WTC11 (cell line): ENCODE results near the gene ARL15. TPM values are rescaled to one million over a fixed set of nuclear protein-coding genes. Genes with fewer than 3 reads are reported as not detected.

ENCODE experiments used
- ATAC-seq: fragments of 200-7000 bp; cut with Tn5 transposase; 2 replicates; pipeline ENCODE4 v1.10.0; 2021; ENCODE audit warnings: mild to moderate bottlenecking, moderate library complexity
- CTCF ChIA-PET: fragments of 300-600 bp; sonication (Branson Sonifier 250); formaldehyde crosslinking; loops from one replicate; lab custom pipeline; 2021; ENCODE audit warnings: antibody characterized with exemption; lab: Charles Lee
- POLR2A ChIA-PET: fragments of 350-600 bp; sonication (Branson Sonifier 250); formaldehyde crosslinking; loops from one replicate; lab custom pipeline; 2021; ENCODE audit warnings: antibody characterized with exemption; lab: Charles Lee
- DNase-seq: peaks from one replicate; pipeline ENCODE4 v3.0.0; 2021; ENCODE audit warnings: low spot score
- H3K27ac Mint-ChIP-seq: 2 replicates; pipeline ENCODE4 v1.8.0; 2021; ENCODE audit warnings: mixed read lengths
- H3K27me3 Mint-ChIP-seq: 2 replicates; pipeline ENCODE4 v1.8.0; 2021; ENCODE audit warnings: low read depth, mild to moderate bottlenecking, moderate library complexity, mixed read lengths
- H3K36me3 Mint-ChIP-seq: 2 replicates; pipeline ENCODE4 v1.8.0; 2021; ENCODE audit warnings: mixed read lengths
- H3K4me1 Mint-ChIP-seq: 2 replicates; pipeline ENCODE4 v1.8.0; 2022; ENCODE audit warnings: mixed read lengths
- H3K4me3 Mint-ChIP-seq: 2 replicates; pipeline ENCODE4 v1.8.0; 2021; ENCODE audit warnings: mild to moderate bottlenecking, moderate library complexity, mixed read lengths
- H3K9me3 Mint-ChIP-seq: 2 replicates; pipeline ENCODE4 v1.8.0; 2021; ENCODE audit warnings: mixed read lengths
- NFYB ChIP-seq: sonication (generic); formaldehyde crosslinking; conservative IDR thresholded peaks from 2 replicates; pipeline ENCODE4 v1.8.0; 2022; ENCODE audit warnings: low read depth, missing genetic modification reagents
- RORB ChIP-seq: fragments of 250-450 bp; sonication (Bioruptor Pico); IDR thresholded peaks from 2 replicates; pipeline ENCODE4 v1.9.0; 2021; ENCODE audit warnings: mild to moderate bottlenecking
- SOX15 ChIP-seq: fragments of 250-450 bp; sonication (Bioruptor Pico); IDR thresholded peaks from 2 replicates; pipeline ENCODE4 v1.9.0; 2021; ENCODE audit warnings: mild to moderate bottlenecking
- TCF7 ChIP-seq: sonication (generic); formaldehyde crosslinking; IDR thresholded peaks from 2 replicates; pipeline ENCODE4 v1.8.0; 2022; ENCODE audit warnings: mild to moderate bottlenecking, low read depth, missing genetic modification reagents, moderate library complexity
- ZNF219 ChIP-seq: sonication (generic); formaldehyde crosslinking; IDR thresholded peaks from 2 replicates; pipeline ENCODE4 v1.8.0; 2023; ENCODE audit warnings: missing genetic modification reagents, mild to moderate bottlenecking, borderline replicate concordance
- total RNA-seq: library from RNA; stranded (reverse); gene quantifications from 3 replicates; pipeline ENCODE4 v1.2.3, GENCODE V29; 2021
- TF ChIP-seq, protein P1 (sequence below): sonication (generic); formaldehyde crosslinking; conservative IDR thresholded peaks from 2 replicates; pipeline ENCODE4 v1.8.1; 2023; ENCODE audit warnings: mild to moderate bottlenecking, low read depth, missing genetic modification reagents, moderate library complexity
- TF ChIP-seq, protein P2 (sequence below): sonication (generic); formaldehyde crosslinking; IDR thresholded peaks from 2 replicates; pipeline ENCODE4 v1.8.1; 2023; ENCODE audit warnings: mild to moderate bottlenecking, missing genetic modification reagents
- TF ChIP-seq, protein P3 (sequence below): fragments of 250-450 bp; sonication (Bioruptor Pico); IDR thresholded peaks from 2 replicates; pipeline ENCODE4 v1.9.0; 2021; ENCODE audit warnings: mild to moderate bottlenecking, borderline replicate concordance
- TF ChIP-seq, protein P4 (sequence below): sonication (generic); formaldehyde crosslinking; IDR thresholded peaks from 2 replicates; pipeline ENCODE4 v1.8.0; 2023; ENCODE audit warnings: mild to moderate bottlenecking, missing genetic modification reagents
- TF ChIP-seq, protein P5 (sequence below): sonication (generic); formaldehyde crosslinking; IDR thresholded peaks from 2 replicates; pipeline ENCODE4 v1.8.1; 2023; ENCODE audit warnings: mild to moderate bottlenecking, missing genetic modification reagents, moderate library complexity
- TF ChIP-seq, protein P6 (sequence below): fragments of 200-600 bp; IDR thresholded peaks from 2 replicates; pipeline ENCODE4 v1.8.0; 2022; ENCODE audit warnings: antibody characterized with exemption
- TF ChIP-seq, protein P7 (sequence below): sonication (generic); formaldehyde crosslinking; IDR thresholded peaks from 2 replicates; pipeline ENCODE4 v1.8.1; 2023; ENCODE audit warnings: mild to moderate bottlenecking, missing genetic modification reagents, borderline replicate concordance

The ARL15 gene
- total RNA-seq, 1 experiment from 2014 or later = 20.1 TPM

DNA sequence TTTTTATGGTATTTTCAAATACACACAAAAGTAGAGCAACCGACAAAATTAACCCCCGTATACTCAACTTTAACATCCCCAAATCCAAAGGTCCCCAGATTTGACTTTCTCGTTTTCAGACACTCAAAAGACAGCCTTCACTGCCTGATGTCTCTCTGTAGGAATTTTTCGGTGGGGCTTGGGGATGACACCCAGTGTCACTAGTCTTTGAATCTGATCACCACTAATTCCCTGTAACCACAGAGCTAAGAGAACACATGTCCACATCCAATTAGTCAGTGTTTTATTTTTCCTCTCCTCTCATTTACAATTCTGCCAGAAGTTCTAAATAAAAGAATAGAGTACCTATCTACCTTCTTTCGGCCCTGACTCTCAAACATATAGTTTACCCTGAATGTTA lies 324.6 kb downstream of the ARL15 start (continued):
- TF ChIP-seq, protein P1, sequence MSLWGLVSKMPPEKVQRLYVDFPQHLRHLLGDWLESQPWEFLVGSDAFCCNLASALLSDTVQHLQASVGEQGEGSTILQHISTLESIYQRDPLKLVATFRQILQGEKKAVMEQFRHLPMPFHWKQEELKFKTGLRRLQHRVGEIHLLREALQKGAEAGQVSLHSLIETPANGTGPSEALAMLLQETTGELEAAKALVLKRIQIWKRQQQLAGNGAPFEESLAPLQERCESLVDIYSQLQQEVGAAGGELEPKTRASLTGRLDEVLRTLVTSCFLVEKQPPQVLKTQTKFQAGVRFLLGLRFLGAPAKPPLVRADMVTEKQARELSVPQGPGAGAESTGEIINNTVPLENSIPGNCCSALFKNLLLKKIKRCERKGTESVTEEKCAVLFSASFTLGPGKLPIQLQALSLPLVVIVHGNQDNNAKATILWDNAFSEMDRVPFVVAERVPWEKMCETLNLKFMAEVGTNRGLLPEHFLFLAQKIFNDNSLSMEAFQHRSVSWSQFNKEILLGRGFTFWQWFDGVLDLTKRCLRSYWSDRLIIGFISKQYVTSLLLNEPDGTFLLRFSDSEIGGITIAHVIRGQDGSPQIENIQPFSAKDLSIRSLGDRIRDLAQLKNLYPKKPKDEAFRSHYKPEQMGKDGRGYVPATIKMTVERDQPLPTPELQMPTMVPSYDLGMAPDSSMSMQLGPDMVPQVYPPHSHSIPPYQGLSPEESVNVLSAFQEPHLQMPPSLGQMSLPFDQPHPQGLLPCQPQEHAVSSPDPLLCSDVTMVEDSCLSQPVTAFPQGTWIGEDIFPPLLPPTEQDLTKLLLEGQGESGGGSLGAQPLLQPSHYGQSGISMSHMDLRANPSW = no peak
- no peak for TF ChIP-seq RORB (CRISPR knock-in tag)
- TF ChIP-seq, protein P2, sequence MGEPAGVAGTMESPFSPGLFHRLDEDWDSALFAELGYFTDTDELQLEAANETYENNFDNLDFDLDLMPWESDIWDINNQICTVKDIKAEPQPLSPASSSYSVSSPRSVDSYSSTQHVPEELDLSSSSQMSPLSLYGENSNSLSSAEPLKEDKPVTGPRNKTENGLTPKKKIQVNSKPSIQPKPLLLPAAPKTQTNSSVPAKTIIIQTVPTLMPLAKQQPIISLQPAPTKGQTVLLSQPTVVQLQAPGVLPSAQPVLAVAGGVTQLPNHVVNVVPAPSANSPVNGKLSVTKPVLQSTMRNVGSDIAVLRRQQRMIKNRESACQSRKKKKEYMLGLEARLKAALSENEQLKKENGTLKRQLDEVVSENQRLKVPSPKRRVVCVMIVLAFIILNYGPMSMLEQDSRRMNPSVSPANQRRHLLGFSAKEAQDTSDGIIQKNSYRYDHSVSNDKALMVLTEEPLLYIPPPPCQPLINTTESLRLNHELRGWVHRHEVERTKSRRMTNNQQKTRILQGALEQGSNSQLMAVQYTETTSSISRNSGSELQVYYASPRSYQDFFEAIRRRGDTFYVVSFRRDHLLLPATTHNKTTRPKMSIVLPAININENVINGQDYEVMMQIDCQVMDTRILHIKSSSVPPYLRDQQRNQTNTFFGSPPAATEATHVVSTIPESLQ = no peak
- TF ChIP-seq, protein P3, sequence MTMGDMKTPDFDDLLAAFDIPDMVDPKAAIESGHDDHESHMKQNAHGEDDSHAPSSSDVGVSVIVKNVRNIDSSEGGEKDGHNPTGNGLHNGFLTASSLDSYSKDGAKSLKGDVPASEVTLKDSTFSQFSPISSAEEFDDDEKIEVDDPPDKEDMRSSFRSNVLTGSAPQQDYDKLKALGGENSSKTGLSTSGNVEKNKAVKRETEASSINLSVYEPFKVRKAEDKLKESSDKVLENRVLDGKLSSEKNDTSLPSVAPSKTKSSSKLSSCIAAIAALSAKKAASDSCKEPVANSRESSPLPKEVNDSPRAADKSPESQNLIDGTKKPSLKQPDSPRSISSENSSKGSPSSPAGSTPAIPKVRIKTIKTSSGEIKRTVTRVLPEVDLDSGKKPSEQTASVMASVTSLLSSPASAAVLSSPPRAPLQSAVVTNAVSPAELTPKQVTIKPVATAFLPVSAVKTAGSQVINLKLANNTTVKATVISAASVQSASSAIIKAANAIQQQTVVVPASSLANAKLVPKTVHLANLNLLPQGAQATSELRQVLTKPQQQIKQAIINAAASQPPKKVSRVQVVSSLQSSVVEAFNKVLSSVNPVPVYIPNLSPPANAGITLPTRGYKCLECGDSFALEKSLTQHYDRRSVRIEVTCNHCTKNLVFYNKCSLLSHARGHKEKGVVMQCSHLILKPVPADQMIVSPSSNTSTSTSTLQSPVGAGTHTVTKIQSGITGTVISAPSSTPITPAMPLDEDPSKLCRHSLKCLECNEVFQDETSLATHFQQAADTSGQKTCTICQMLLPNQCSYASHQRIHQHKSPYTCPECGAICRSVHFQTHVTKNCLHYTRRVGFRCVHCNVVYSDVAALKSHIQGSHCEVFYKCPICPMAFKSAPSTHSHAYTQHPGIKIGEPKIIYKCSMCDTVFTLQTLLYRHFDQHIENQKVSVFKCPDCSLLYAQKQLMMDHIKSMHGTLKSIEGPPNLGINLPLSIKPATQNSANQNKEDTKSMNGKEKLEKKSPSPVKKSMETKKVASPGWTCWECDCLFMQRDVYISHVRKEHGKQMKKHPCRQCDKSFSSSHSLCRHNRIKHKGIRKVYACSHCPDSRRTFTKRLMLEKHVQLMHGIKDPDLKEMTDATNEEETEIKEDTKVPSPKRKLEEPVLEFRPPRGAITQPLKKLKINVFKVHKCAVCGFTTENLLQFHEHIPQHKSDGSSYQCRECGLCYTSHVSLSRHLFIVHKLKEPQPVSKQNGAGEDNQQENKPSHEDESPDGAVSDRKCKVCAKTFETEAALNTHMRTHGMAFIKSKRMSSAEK (CRISPR knock-in tag) = no peak
- TF ChIP-seq SOX15 (CRISPR knock-in tag) = no peak
- TF ChIP-seq NFYB = no peak
- TF ChIP-seq, protein P4, sequence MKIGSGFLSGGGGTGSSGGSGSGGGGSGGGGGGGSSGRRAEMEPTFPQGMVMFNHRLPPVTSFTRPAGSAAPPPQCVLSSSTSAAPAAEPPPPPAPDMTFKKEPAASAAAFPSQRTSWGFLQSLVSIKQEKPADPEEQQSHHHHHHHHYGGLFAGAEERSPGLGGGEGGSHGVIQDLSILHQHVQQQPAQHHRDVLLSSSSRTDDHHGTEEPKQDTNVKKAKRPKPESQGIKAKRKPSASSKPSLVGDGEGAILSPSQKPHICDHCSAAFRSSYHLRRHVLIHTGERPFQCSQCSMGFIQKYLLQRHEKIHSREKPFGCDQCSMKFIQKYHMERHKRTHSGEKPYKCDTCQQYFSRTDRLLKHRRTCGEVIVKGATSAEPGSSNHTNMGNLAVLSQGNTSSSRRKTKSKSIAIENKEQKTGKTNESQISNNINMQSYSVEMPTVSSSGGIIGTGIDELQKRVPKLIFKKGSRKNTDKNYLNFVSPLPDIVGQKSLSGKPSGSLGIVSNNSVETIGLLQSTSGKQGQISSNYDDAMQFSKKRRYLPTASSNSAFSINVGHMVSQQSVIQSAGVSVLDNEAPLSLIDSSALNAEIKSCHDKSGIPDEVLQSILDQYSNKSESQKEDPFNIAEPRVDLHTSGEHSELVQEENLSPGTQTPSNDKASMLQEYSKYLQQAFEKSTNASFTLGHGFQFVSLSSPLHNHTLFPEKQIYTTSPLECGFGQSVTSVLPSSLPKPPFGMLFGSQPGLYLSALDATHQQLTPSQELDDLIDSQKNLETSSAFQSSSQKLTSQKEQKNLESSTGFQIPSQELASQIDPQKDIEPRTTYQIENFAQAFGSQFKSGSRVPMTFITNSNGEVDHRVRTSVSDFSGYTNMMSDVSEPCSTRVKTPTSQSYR (CRISPR knock-in tag) = no peak
- TF ChIP-seq, all 79 proteins: peak for 0

DNA sequence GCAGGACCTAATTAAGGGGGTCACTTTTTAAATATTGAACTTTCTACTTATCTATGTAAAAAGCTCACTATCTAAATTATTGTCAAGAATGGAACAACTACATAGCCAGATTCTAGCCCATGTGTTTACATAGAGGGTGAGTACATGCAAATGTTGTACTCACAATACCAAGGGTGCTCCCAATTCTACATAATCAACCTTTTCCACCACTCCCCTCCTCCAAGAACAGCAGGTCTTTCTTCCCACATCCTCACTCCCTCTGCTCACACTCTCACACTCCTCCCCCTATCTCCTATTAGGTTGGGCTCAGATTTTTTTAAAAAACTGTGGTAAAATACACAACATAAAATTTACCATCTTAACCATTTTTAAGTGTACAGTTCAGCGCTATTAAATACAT lies 325.4 kb downstream of the ARL15 start:
- ATAC-seq (peak; percentile 72), DNase-seq (no peak)
- Mint-ChIP-seq H3K4me1 (peaks cover 36% of the 10 kb centered on the region), H3K36me3 (peaks cover 14% of the 10 kb centered on the region), H3K4me3 (no peak overlapping the region), H3K9me3 (peaks cover 13% of the 10 kb centered on the region), H3K27ac (no peak overlapping the region; the same call in 1 of the 2 replicates), H3K27me3 (no peaks in the 10 kb centered on the region)
- ChIA-PET POLR2A (no interaction called here), CTCF (no interaction called here)
- TF ChIP-seq, protein P5, sequence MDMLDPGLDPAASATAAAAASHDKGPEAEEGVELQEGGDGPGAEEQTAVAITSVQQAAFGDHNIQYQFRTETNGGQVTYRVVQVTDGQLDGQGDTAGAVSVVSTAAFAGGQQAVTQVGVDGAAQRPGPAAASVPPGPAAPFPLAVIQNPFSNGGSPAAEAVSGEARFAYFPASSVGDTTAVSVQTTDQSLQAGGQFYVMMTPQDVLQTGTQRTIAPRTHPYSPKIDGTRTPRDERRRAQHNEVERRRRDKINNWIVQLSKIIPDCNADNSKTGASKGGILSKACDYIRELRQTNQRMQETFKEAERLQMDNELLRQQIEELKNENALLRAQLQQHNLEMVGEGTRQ (CRISPR knock-in tag) = no peak
- TF ChIP-seq, protein P6, sequence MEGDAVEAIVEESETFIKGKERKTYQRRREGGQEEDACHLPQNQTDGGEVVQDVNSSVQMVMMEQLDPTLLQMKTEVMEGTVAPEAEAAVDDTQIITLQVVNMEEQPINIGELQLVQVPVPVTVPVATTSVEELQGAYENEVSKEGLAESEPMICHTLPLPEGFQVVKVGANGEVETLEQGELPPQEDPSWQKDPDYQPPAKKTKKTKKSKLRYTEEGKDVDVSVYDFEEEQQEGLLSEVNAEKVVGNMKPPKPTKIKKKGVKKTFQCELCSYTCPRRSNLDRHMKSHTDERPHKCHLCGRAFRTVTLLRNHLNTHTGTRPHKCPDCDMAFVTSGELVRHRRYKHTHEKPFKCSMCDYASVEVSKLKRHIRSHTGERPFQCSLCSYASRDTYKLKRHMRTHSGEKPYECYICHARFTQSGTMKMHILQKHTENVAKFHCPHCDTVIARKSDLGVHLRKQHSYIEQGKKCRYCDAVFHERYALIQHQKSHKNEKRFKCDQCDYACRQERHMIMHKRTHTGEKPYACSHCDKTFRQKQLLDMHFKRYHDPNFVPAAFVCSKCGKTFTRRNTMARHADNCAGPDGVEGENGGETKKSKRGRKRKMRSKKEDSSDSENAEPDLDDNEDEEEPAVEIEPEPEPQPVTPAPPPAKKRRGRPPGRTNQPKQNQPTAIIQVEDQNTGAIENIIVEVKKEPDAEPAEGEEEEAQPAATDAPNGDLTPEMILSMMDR = no peak
- TF ChIP-seq TCF7 (CRISPR knock-in tag) (no peak), NFYB (no peak), ZNF219 (no peak), RORB (CRISPR knock-in tag) (no peak)
- TF ChIP-seq, protein P7, sequence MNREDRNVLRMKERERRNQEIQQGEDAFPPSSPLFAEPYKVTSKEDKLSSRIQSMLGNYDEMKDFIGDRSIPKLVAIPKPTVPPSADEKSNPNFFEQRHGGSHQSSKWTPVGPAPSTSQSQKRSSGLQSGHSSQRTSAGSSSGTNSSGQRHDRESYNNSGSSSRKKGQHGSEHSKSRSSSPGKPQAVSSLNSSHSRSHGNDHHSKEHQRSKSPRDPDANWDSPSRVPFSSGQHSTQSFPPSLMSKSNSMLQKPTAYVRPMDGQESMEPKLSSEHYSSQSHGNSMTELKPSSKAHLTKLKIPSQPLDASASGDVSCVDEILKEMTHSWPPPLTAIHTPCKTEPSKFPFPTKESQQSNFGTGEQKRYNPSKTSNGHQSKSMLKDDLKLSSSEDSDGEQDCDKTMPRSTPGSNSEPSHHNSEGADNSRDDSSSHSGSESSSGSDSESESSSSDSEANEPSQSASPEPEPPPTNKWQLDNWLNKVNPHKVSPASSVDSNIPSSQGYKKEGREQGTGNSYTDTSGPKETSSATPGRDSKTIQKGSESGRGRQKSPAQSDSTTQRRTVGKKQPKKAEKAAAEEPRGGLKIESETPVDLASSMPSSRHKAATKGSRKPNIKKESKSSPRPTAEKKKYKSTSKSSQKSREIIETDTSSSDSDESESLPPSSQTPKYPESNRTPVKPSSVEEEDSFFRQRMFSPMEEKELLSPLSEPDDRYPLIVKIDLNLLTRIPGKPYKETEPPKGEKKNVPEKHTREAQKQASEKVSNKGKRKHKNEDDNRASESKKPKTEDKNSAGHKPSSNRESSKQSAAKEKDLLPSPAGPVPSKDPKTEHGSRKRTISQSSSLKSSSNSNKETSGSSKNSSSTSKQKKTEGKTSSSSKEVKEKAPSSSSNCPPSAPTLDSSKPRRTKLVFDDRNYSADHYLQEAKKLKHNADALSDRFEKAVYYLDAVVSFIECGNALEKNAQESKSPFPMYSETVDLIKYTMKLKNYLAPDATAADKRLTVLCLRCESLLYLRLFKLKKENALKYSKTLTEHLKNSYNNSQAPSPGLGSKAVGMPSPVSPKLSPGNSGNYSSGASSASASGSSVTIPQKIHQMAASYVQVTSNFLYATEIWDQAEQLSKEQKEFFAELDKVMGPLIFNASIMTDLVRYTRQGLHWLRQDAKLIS (CRISPR knock-in tag) = no peak
- TF ChIP-seq, protein P1 = no peak
